Activated T-cell treated with anti-CD3 and anti-CD28 coated beads, Interleukin-2, amount 50 U/mL, for 24 hours (primary cell): Measurements from ENCODE around the gene ERAS.
"Not testable (repeated sequence)": the region's sequence is repeated elsewhere in the genome, so short reads cannot be mapped to it uniquely, and the experiment has no call there.

Source experiments
- DNase-seq: peaks from one replicate; pipeline ENCODE4 v3.0.0-alpha.2; 2020
- H3K27ac Mint-ChIP-seq: 2 replicates; pipeline ENCODE4 v1.8.0; 2020; ENCODE audit warnings: mild to moderate bottlenecking, mixed read lengths
- H3K27me3 Mint-ChIP-seq: 2 replicates; pipeline ENCODE4 v1.8.0; 2020; ENCODE audit warnings: mixed read lengths
- H3K36me3 Mint-ChIP-seq: 2 replicates; pipeline ENCODE4 v1.8.0; 2020; ENCODE audit warnings: low read depth, mixed read lengths
- H3K4me1 Mint-ChIP-seq: 2 replicates; pipeline ENCODE4 v1.8.0; 2020; ENCODE audit warnings: low read depth, mixed read lengths
- H3K4me3 Mint-ChIP-seq: 2 replicates; pipeline ENCODE4 v1.8.0; 2020; ENCODE audit warnings: mild to moderate bottlenecking, moderate library complexity, mixed read lengths
- H3K9me3 Mint-ChIP-seq: 2 replicates; pipeline ENCODE4 v1.8.0; 2020; ENCODE audit warnings: mixed read lengths

The ERAS gene

GRCh38 chrX:48814722-48815121 is 11.6 kb upstream of the ERAS start:
- no peak overlapping the region for H3K27ac Mint-ChIP-seq
- no peak for DNase-seq
- H3K4me3 Mint-ChIP-seq = no peak overlapping the region
- no peaks in the 10 kb centered on the region for H3K9me3 Mint-ChIP-seq
- H3K4me1 Mint-ChIP-seq = no peaks in the 10 kb centered on the region
- peaks cover 14% of the 10 kb centered on the region for H3K36me3 Mint-ChIP-seq
- H3K27me3 Mint-ChIP-seq = peaks cover 12% of the 10 kb centered on the region

GRCh38 chrX:48815266-48815665 is 11.0 kb upstream of the ERAS start:
- H3K9me3 Mint-ChIP-seq = no peaks in the 10 kb centered on the region
- no peaks in the 10 kb centered on the region for H3K4me1 Mint-ChIP-seq
- peaks cover 14% of the 10 kb centered on the region for H3K36me3 Mint-ChIP-seq

GRCh38 chrX:48816014-48816810 is 10.1 kb upstream of the ERAS start:
- DNase-seq = no peak
- Mint-ChIP-seq H3K36me3 (peaks cover 11% of the 10 kb centered on the region), H3K4me1 (no peaks in the 10 kb centered on the region), H3K4me3 (no peak overlapping the region), H3K27me3 (peaks cover 15% of the 10 kb centered on the region), H3K27ac (no peak overlapping the region), H3K9me3 (no peaks in the 10 kb centered on the region)

More at GRCh38 chrX:48815266-48815665, 11.0 kb upstream of the ERAS start:
- Mint-ChIP-seq H3K27ac (no peak overlapping the region), H3K27me3 (peaks cover 12% of the 10 kb centered on the region), H3K4me3 (no peak overlapping the region)
- DNase-seq = no peak

GRCh38 chrX:48818098-48818497 is 8.2 kb upstream of the ERAS start:
- no peaks in the 10 kb centered on the region for H3K9me3 Mint-ChIP-seq
- no peaks in the 10 kb centered on the region for H3K4me1 Mint-ChIP-seq
- no peak overlapping the region for H3K27ac Mint-ChIP-seq
- H3K4me3 Mint-ChIP-seq = no peak overlapping the region
- H3K27me3 Mint-ChIP-seq = peaks cover 27% of the 10 kb centered on the region
- peaks cover 8% of the 10 kb centered on the region for H3K36me3 Mint-ChIP-seq
- no peak for DNase-seq

GRCh38 chrX:48818866-48819265 is 7.4 kb upstream of the ERAS start:
- H3K36me3 Mint-ChIP-seq = peaks cover 10% of the 10 kb centered on the region
- H3K4me3 Mint-ChIP-seq = no peak overlapping the region

GRCh38 chrX:48819394-48819793 is 6.9 kb upstream of the ERAS start:
- not testable (repeated sequence) for DNase-seq, H3K27ac Mint-ChIP-seq, H3K4me3 Mint-ChIP-seq, H3K9me3 Mint-ChIP-seq, H3K4me1 Mint-ChIP-seq
- Mint-ChIP-seq H3K27me3 (peaks cover 33% of the 10 kb centered on the region), H3K36me3 (peaks cover 11% of the 10 kb centered on the region)

More at GRCh38 chrX:48818866-48819265, 7.4 kb upstream of the ERAS start:
- H3K27me3 Mint-ChIP-seq = peaks cover 31% of the 10 kb centered on the region
- H3K27ac Mint-ChIP-seq = no peak overlapping the region
- no peaks in the 10 kb centered on the region for H3K9me3 Mint-ChIP-seq
- H3K4me1 Mint-ChIP-seq = no peaks in the 10 kb centered on the region
- DNase-seq = no peak

- Mint-ChIP-seq H3K27me3 (peaks cover 58% of the 10 kb centered on the region), H3K9me3 (no peaks in the 10 kb centered on the region), H3K4me3 (no peak overlapping the region), H3K36me3 (peaks cover 11% of the 10 kb centered on the region), H3K27ac (no peak overlapping the region), H3K4me1 (peaks cover 7% of the 10 kb centered on the region)
- DNase-seq = no peak
Measured at GRCh38 chrX:48823053-48823452, 3.3 kb upstream of the ERAS start.

GRCh38 chrX:48824066-48824465 is 2.2 kb upstream of the ERAS start:
- Mint-ChIP-seq H3K36me3 (peaks cover 10% of the 10 kb centered on the region), H3K27me3 (peaks cover 60% of the 10 kb centered on the region), H3K4me1 (peaks cover 7% of the 10 kb centered on the region), H3K4me3 (no peak overlapping the region), H3K27ac (no peak overlapping the region), H3K9me3 (no peaks in the 10 kb centered on the region)
- DNase-seq = no peak

- peak; percentile 39 for DNase-seq
- Mint-ChIP-seq H3K27ac (peak overlapping the region; percentile 1), H3K4me3 (no peak overlapping the region), H3K27me3 (peaks cover 75% of the 10 kb centered on the region), H3K4me1 (peaks cover 7% of the 10 kb centered on the region), H3K9me3 (no peaks in the 10 kb centered on the region), H3K36me3 (peaks cover 10% of the 10 kb centered on the region)
Measured at GRCh38 chrX:48826876-48827653, 752 bp downstream of the ERAS start.

- peaks cover 10% of the 10 kb centered on the region for H3K36me3 Mint-ChIP-seq
- peaks cover 74% of the 10 kb centered on the region for H3K27me3 Mint-ChIP-seq
- no peak overlapping the region for H3K4me3 Mint-ChIP-seq
- no peak for DNase-seq
- H3K4me1 Mint-ChIP-seq = peaks cover 7% of the 10 kb centered on the region
- no peaks in the 10 kb centered on the region for H3K9me3 Mint-ChIP-seq
- H3K27ac Mint-ChIP-seq = peak overlapping the region; percentile 1
Measured at GRCh38 chrX:48827654-48827968, 1.3 kb downstream of the ERAS start.

GRCh38 chrX:48829016-48829735 is 2.9 kb downstream of the ERAS start:
- peaks cover 11% of the 10 kb centered on the region for H3K4me1 Mint-ChIP-seq
- DNase-seq = no peak
- no peak overlapping the region for H3K4me3 Mint-ChIP-seq
- H3K27me3 Mint-ChIP-seq = peaks cover 76% of the 10 kb centered on the region
- H3K27ac Mint-ChIP-seq = no peak overlapping the region
- H3K36me3 Mint-ChIP-seq = peaks cover 5% of the 10 kb centered on the region
- no peaks in the 10 kb centered on the region for H3K9me3 Mint-ChIP-seq

GRCh38 chrX:48831136-48831908 is 5.0 kb downstream of the ERAS start:
- H3K27me3 Mint-ChIP-seq = peaks cover 76% of the 10 kb centered on the region
- H3K4me1 Mint-ChIP-seq = peaks cover 20% of the 10 kb centered on the region
- no peaks in the 10 kb centered on the region for H3K36me3 Mint-ChIP-seq
- H3K27ac Mint-ChIP-seq = no peak overlapping the region
- H3K4me3 Mint-ChIP-seq = no peak overlapping the region
- no peaks in the 10 kb centered on the region for H3K9me3 Mint-ChIP-seq
- DNase-seq = no peak

- H3K4me1 Mint-ChIP-seq = peaks cover 20% of the 10 kb centered on the region
- H3K27me3 Mint-ChIP-seq = peaks cover 79% of the 10 kb centered on the region
- H3K36me3 Mint-ChIP-seq = no peaks in the 10 kb centered on the region
- H3K9me3 Mint-ChIP-seq = no peaks in the 10 kb centered on the region
- no peak for DNase-seq
- no peak overlapping the region for H3K4me3 Mint-ChIP-seq
- H3K27ac Mint-ChIP-seq = no peak overlapping the region
Measured at GRCh38 chrX:48831909-48832291, 5.6 kb downstream of the ERAS start.

- no peak for DNase-seq
- H3K4me1 Mint-ChIP-seq = peaks cover 15% of the 10 kb centered on the region
- no peaks in the 10 kb centered on the region for H3K9me3 Mint-ChIP-seq
- H3K36me3 Mint-ChIP-seq = no peaks in the 10 kb centered on the region
- no peak overlapping the region for H3K4me3 Mint-ChIP-seq
- H3K27ac Mint-ChIP-seq = no peak overlapping the region
- H3K27me3 Mint-ChIP-seq = peaks cover 63% of the 10 kb centered on the region
Measured at GRCh38 chrX:48833542-48834138, 7.3 kb downstream of the ERAS start.
